Measurements from ENCODE around the gene ODAD3. TPM values are rescaled to one million over a fixed set of nuclear protein-coding genes. Genes with fewer than 3 reads are reported as not detected.

The ODAD3 gene
- total and polyA plus RNA-seq, 2 experiments from 2014 or later: 0.44 to 0.54 TPM

- Histone ChIP-seq H3K4me1 (ENCODE audit: insufficient read depth) (no peaks in the 10 kb centered on the region), H3K79me2 (ENCODE audit: insufficient read depth) (no peaks in the 10 kb centered on the region), H3K9ac (no peak overlapping the region), H3F3A (ENCODE audit: insufficient read depth) (no peaks in the 10 kb centered on the region), H3K36me3 (ENCODE audit: low read depth) (no peaks in the 10 kb centered on the region), H3K27ac (no peak overlapping the region), H3K9me2 (ENCODE audit: insufficient read depth) (no peaks in the 10 kb centered on the region), H2AFZ (no peak overlapping the region), H3K4me2 (ENCODE audit: unreplicated experiment) (no peak overlapping the region), H3K27me3 (replicated peaks; ENCODE audit: insufficient read depth) (no peaks in the 10 kb centered on the region), H4K20me1 (ENCODE audit: insufficient read depth) (no peaks in the 10 kb centered on the region), H3K4me3 (no peak overlapping the region), H3K9me3 (ENCODE audit: low read depth) (no peaks in the 10 kb centered on the region)
- TF ChIP-seq EZH2phosphoT487 (IDR thresholded peaks at IDR 0.05; ENCODE audit: insufficient read depth, low read depth): no peak
- TF ChIP-seq EZH2 (IDR thresholded peaks at IDR 0.05; ENCODE audit: insufficient read depth, poor library complexity, severe bottlenecking): no peak
- WGBS, 2 experiments (ENCODE audit: low coverage in 1 of 2, low lambda C conversion rate in 2 of 2, missing lambda C conversion rate in 2 of 2): 50 to 60% methylated on average over 9 of the region's 9 CpGs
- in situ Hi-C loops (cut with MboI): no loop called here
- DNase-seq: no peak
Measured at GRCh38 chr19:11404588-11405222, 30.2 kb downstream of the ODAD3 start.

- DNase-seq: no peak
Measured at GRCh38 chr19:11401808-11402543, 32.9 kb downstream of the ODAD3 start.

GRCh38 chr19:11400798-11401197, 34.1 kb downstream of the ODAD3 start:
- 30 to 56% methylated on average over 1 of the region's 1 CpG for WGBS, 2 experiments (ENCODE audit: low coverage in 1 of 2, low lambda C conversion rate in 2 of 2, missing lambda C conversion rate in 2 of 2)

More at GRCh38 chr19:11401808-11402543, 32.9 kb downstream of the ODAD3 start:
- WGBS, 2 experiments (ENCODE audit: low coverage in 1 of 2, low lambda C conversion rate in 2 of 2, missing lambda C conversion rate in 2 of 2): 60 to 84% methylated on average over 5 to 9 of the region's 9 CpGs
- no peaks in the 10 kb centered on the region for H3F3A ChIP-seq (ENCODE audit: insufficient read depth)
- H3K9me2 ChIP-seq (ENCODE audit: insufficient read depth): no peaks in the 10 kb centered on the region
- no peak for TF ChIP-seq EZH2phosphoT487 (IDR thresholded peaks at IDR 0.05; ENCODE audit: insufficient read depth, low read depth)
- TF ChIP-seq EZH2 (IDR thresholded peaks at IDR 0.05; ENCODE audit: insufficient read depth, poor library complexity, severe bottlenecking): no peak
- no peaks in the 10 kb centered on the region for H4K20me1 ChIP-seq (ENCODE audit: insufficient read depth)
- H3K27me3 ChIP-seq (replicated peaks; ENCODE audit: insufficient read depth): no peaks in the 10 kb centered on the region
- no peak overlapping the region for H3K9ac ChIP-seq
- no peak overlapping the region for H2AFZ ChIP-seq
- H3K27ac ChIP-seq: no peak overlapping the region
- no peaks in the 10 kb centered on the region for H3K9me3 ChIP-seq (ENCODE audit: low read depth)
- in situ Hi-C loops (cut with MboI): no loop called here
- H3K4me1 ChIP-seq (ENCODE audit: insufficient read depth): no peaks in the 10 kb centered on the region
- no peak overlapping the region for H3K4me2 ChIP-seq (ENCODE audit: unreplicated experiment)
- H3K79me2 ChIP-seq (ENCODE audit: insufficient read depth): no peaks in the 10 kb centered on the region
- no peak overlapping the region for H3K4me3 ChIP-seq
- no peaks in the 10 kb centered on the region for H3K36me3 ChIP-seq (ENCODE audit: low read depth)

GRCh38 chr19:11399667-11400066, 35.3 kb downstream of the ODAD3 start:
- no peak for DNase-seq
- H3K79me2 ChIP-seq (ENCODE audit: insufficient read depth): no peaks in the 10 kb centered on the region
- no peaks in the 10 kb centered on the region for H3K36me3 ChIP-seq (ENCODE audit: low read depth)
- no peaks in the 10 kb centered on the region for H3K9me2 ChIP-seq (ENCODE audit: insufficient read depth)
- H3F3A ChIP-seq (ENCODE audit: insufficient read depth): no peaks in the 10 kb centered on the region
- in situ Hi-C loops (cut with MboI): no loop called here
- H3K4me3 ChIP-seq: no peak overlapping the region
- H3K9ac ChIP-seq: no peak overlapping the region
- H3K9me3 ChIP-seq (ENCODE audit: low read depth): no peaks in the 10 kb centered on the region
- TF ChIP-seq EZH2phosphoT487 (IDR thresholded peaks at IDR 0.05; ENCODE audit: insufficient read depth, low read depth): no peak
- no peak for TF ChIP-seq EZH2 (IDR thresholded peaks at IDR 0.05; ENCODE audit: insufficient read depth, poor library complexity, severe bottlenecking)
- no peaks in the 10 kb centered on the region for H3K27me3 ChIP-seq (replicated peaks; ENCODE audit: insufficient read depth)
- H3K4me2 ChIP-seq (ENCODE audit: unreplicated experiment): no peak overlapping the region
- WGBS, 2 experiments (ENCODE audit: low coverage in 1 of 2, low lambda C conversion rate in 2 of 2, missing lambda C conversion rate in 2 of 2): 58 to 67% methylated on average over 9 of the region's 9 CpGs
- H3K27ac ChIP-seq: no peak overlapping the region
- no peak overlapping the region for H2AFZ ChIP-seq
- no peaks in the 10 kb centered on the region for H3K4me1 ChIP-seq (ENCODE audit: insufficient read depth)
- H4K20me1 ChIP-seq (ENCODE audit: insufficient read depth): no peaks in the 10 kb centered on the region

More at GRCh38 chr19:11400798-11401197, 34.1 kb downstream of the ODAD3 start:
- no peaks in the 10 kb centered on the region for H4K20me1 ChIP-seq (ENCODE audit: insufficient read depth)
- no peak overlapping the region for H3K4me3 ChIP-seq
- no peaks in the 10 kb centered on the region for H3F3A ChIP-seq (ENCODE audit: insufficient read depth)
- no peak overlapping the region for H3K27ac ChIP-seq
- H3K4me1 ChIP-seq (ENCODE audit: insufficient read depth): no peaks in the 10 kb centered on the region
- no peak for TF ChIP-seq EZH2 (IDR thresholded peaks at IDR 0.05; ENCODE audit: insufficient read depth, poor library complexity, severe bottlenecking)
- TF ChIP-seq EZH2phosphoT487 (IDR thresholded peaks at IDR 0.05; ENCODE audit: insufficient read depth, low read depth): no peak
- H2AFZ ChIP-seq: no peak overlapping the region
- no peak for DNase-seq
- H3K9me3 ChIP-seq (ENCODE audit: low read depth): no peaks in the 10 kb centered on the region
- H3K4me2 ChIP-seq (ENCODE audit: unreplicated experiment): no peak overlapping the region
- H3K9me2 ChIP-seq (ENCODE audit: insufficient read depth): no peaks in the 10 kb centered on the region
- no peaks in the 10 kb centered on the region for H3K27me3 ChIP-seq (replicated peaks; ENCODE audit: insufficient read depth)
- no peaks in the 10 kb centered on the region for H3K36me3 ChIP-seq (ENCODE audit: low read depth)
- no peaks in the 10 kb centered on the region for H3K79me2 ChIP-seq (ENCODE audit: insufficient read depth)
- H3K9ac ChIP-seq: no peak overlapping the region
- in situ Hi-C loops (cut with MboI): no loop called here
